ENCODE data around the gene SNX30.

The SNX30 gene

DNA sequence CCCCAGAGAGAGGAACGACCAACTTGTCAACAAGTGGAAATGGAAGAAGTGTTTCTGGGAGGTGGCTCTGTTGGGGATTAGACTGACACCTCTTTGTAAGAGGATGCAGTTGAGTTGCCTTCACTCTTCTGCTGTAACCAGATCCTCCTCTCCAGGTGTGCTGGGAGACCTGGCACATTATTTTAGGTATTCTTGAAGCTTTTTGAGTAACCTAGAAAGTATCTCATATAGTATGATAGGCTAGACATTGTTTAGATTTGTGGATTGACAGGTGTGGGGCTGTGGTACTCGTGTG is 21.6 kb downstream of the SNX30 start:
- TF ChIP-seq, protein P1, sequence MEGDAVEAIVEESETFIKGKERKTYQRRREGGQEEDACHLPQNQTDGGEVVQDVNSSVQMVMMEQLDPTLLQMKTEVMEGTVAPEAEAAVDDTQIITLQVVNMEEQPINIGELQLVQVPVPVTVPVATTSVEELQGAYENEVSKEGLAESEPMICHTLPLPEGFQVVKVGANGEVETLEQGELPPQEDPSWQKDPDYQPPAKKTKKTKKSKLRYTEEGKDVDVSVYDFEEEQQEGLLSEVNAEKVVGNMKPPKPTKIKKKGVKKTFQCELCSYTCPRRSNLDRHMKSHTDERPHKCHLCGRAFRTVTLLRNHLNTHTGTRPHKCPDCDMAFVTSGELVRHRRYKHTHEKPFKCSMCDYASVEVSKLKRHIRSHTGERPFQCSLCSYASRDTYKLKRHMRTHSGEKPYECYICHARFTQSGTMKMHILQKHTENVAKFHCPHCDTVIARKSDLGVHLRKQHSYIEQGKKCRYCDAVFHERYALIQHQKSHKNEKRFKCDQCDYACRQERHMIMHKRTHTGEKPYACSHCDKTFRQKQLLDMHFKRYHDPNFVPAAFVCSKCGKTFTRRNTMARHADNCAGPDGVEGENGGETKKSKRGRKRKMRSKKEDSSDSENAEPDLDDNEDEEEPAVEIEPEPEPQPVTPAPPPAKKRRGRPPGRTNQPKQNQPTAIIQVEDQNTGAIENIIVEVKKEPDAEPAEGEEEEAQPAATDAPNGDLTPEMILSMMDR (conservative IDR thresholded peaks at IDR 0.05), result no peak
- no peak for TF ChIP-seq ZFX (IDR thresholded peaks at IDR 0.05)
- no peak overlapping the region for H3K27ac ChIP-seq

DNA sequence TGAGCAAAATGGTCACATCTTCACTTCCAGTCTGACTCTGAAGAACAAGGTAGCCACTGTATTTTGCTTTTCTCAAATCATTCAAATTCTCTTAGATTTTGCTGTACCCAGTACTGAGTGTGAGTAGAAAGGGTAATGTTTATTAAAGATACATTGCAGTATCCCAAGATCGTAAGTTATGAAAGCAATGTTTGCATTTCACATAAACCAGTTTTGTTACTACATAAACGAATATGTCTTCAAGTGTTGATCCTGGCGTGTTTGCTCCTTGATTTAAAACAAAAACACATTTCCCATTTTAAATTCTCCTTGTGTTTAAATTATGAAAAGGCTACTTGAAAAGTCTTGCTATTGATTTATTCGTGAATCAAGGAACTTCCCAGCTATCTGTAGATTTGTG is 22.0 kb downstream of the SNX30 start:
- no peak overlapping the region for H3K27ac ChIP-seq
- TF ChIP-seq, protein P1 (conservative IDR thresholded peaks at IDR 0.05), result no peak
- TF ChIP-seq ZFX (IDR thresholded peaks at IDR 0.05), result no peak

DNA sequence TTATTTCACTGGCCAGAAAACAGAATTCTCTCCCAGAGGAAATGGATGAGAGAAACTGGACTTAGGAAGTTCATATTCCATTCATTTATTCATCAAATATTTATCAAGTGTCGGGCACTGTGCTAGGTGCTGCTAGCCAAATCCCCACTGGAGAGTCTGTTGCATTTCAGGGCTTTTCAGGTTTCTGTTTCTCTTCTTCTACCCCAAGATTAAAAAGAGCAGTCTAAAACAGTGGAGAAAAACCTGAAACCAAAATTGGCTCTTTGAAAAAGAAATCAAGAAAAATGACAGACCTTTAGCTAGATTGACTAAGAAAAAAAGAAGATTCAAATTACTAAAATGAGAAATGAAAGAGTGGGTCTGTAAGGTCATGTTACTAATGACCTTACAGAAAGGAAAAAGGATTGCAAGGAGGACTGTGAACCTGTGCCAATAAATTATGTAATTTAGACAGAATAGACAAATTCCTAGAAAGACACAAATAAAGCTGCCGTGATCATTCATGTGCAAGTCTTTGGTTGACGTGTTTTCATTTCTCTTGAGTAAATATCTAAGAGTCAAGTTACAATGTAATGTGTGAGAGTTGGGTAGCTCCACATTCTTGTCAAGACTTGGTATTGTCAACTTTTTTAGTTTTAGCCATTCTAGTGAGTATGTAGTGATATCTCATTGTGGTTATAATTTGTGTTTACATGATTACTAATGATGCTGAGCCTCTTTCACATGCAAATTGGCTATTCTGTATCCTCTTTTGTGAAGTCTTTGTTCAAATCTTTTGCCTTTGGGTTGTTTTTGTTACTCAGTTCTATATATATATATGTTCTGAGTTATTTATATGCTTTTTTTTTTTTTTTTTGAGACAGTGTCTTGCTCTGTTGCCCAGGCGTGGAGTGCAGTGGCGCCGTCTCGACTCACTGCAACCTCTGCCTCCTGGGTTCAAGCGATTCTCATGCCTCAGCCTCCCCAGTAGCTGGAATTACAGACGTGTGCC is 23.7 kb downstream of the SNX30 start:
- no peak overlapping the region for H3K27ac ChIP-seq
- TF ChIP-seq ZFX (IDR thresholded peaks at IDR 0.05), result no peak
- TF ChIP-seq, protein P1 (conservative IDR thresholded peaks at IDR 0.05), result no peak

DNA sequence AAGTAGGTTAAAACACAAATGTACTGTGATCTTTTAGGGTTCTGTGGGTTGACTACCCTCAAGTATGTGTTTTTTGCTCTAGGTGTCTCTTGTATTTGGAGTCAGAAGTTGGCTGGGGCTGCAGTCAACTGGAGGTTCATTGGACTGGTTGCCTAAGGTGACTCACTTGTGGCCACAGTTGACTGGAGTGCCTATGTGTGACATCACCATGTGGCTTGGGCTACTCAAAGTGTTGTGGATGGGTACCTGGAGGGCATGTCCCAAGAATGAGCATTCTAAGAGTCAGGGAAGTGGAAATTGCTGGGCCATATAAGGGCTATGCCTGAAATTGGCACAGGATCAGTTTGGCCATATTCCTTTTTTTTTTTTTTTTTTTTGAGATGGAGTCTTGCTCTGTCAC is 27.4 kb downstream of the SNX30 start:
- TF ChIP-seq ZFX (IDR thresholded peaks at IDR 0.05), result no peak
- TF ChIP-seq, protein P1 (conservative IDR thresholded peaks at IDR 0.05), result no peak
- no peak overlapping the region for H3K27ac ChIP-seq

DNA sequence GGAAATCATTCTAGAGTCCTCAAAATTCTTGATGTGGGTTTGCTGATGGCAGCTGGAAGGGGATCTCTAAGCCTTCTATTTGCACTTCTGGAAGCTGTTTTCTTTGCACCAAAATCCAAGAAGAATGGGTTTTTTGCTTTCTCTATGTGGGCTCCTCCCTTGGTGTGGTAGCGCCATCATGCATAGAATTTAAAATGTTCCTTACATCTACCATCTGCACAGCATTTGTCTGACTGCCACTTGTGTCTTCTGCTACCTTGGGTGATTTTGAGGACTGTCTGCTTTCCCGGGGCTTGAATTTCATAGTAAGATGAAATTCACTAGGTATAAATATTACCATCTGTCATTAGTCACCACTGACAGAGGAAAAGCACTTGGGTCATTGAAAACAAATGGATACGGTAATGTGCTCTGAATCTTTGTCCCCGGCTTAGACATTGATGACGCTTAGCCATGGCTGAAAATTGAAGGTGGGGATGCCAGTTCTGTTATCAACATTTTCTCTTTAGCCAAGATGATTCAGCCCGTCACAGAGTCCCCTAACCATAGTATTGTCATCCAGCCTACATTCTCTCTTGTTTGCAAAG is 30.0 kb downstream of the SNX30 start:
- no peak overlapping the region for H3K27ac ChIP-seq
- TF ChIP-seq, protein P1 (conservative IDR thresholded peaks at IDR 0.05), result no peak
- no peak for TF ChIP-seq ZFX (IDR thresholded peaks at IDR 0.05)

DNA sequence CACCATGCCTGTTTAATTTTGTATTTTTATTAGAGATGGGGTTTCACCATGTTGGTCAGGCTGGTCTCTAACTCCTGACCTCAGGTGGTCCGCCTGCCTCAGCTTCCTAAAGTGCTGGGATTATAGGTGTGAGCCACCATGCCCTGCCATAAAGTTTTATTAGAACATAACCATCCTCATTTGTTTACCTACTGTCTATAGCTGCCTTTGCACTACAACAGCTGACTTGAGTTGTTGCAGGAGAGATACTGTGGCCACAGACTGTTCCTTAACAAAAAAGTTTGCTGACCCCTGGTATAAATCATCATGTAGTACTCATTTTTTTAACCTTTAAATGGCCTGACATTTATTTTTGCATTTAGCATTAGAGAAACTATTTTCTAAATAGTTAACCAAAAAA is 31.7 kb downstream of the SNX30 start:
- peak overlapping the region; percentile 45 for H3K27ac ChIP-seq
- TF ChIP-seq ZFX (IDR thresholded peaks at IDR 0.05), result no peak
- TF ChIP-seq, protein P1 (conservative IDR thresholded peaks at IDR 0.05), result no peak

DNA sequence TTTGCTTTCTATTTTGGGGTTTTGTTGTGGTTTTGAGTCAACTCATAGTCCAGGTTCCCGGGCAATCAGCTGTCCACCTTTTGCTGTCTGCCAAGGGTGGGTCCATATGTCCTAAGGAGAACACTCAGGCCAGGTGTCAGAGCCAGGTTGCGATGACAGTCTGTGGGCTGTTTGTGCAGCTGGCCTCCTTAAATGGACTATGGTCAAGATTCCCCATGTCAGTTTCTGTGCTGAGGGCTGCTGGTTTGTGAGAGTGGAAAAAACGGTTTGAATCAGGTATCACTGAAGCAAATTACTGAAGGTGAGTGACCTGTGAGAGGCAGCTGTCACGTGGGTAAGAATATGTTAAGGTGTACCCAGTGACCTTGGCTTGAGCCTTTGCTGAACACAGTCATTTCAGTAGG is 33.0 kb downstream of the SNX30 start:
- TF ChIP-seq, protein P1 (conservative IDR thresholded peaks at IDR 0.05), result no peak
- TF ChIP-seq ZFX (IDR thresholded peaks at IDR 0.05), result no peak
- H3K27ac ChIP-seq, result peak overlapping the region; percentile 20; the same call in 1 of the 2 replicates

Measured in C4-2B (cell line).